Mesenteric fat pad (tissue), 1 donor: ENCODE measurements around the gene OXSR1. TPM values are rescaled to one million over a fixed set of nuclear protein-coding genes. Genes with fewer than 3 reads are reported as not detected.

ENCODE experiments used
- DNase-seq: peaks from one replicate; pipeline ENCODE4 v3.0.0-alpha.2; 2020; ENCODE audit warnings: low spot score
- long read RNA-seq: library from polyadenylated mRNA; unstranded; transcript quantifications from one replicate; pipeline ENCODE4 v2.0.0, GENCODE V29; 2020
- total RNA-seq: library from RNA; stranded (reverse); fragmentation: NEBNext Ultra II Directional; extraction: Animal tissue kit (Norgen Biotek cat#: 25700); gene quantifications from one replicate; pipeline ENCODE4 v1.2.1, GENCODE V29; 2021
- donor health status: DM: yes; HTN: yes; CAD: no.

OXSR1 gene
- 51.8 TPM for total RNA-seq
- long read RNA-seq, partial matches to known transcripts: 17 of 21 reads
- long read RNA-seq, other reads (novel, unspliced or antisense): 4 of 21 reads

- DNase-seq: peak; percentile 98
Observed at GRCh38 chr3:38164952-38165721, at the start of gene OXSR1. Gene OXSR1 (plus strand): TSS chr3:38165537. CDS start chr3:38165877, 340 bp downstream.

GRCh38 chr3:38115645-38116427 lies 49.5 kb upstream of the OXSR1 start:
- DNase-seq: peak; percentile 83

GRCh38 chr3:38116471-38117162 lies 48.7 kb upstream of the OXSR1 start:
- peak; percentile 75 for DNase-seq

GRCh38 chr3:38117163-38117716 lies 48.1 kb upstream of the OXSR1 start:
- peak; percentile 87 for DNase-seq

- no peak for DNase-seq
Observed at GRCh38 chr3:38117748-38118420, 47.5 kb upstream of the OXSR1 start.

GRCh38 chr3:38118421-38119247 lies 46.7 kb upstream of the OXSR1 start:
- DNase-seq: peak; percentile 53

GRCh38 chr3:38119248-38119544 lies 46.1 kb upstream of the OXSR1 start:
- DNase-seq: peak; percentile 41

- DNase-seq: peak; percentile 79
Observed at GRCh38 chr3:38119821-38120692, 45.3 kb upstream of the OXSR1 start.

- DNase-seq: no peak
Observed at GRCh38 chr3:38120693-38121450, 44.5 kb upstream of the OXSR1 start.

- DNase-seq: peak; percentile 82
Observed at GRCh38 chr3:38121451-38121831, 43.9 kb upstream of the OXSR1 start.

- peak; percentile 77 for DNase-seq
Observed at GRCh38 chr3:38121832-38122461, 43.4 kb upstream of the OXSR1 start.

GRCh38 chr3:38122712-38123290 lies 42.5 kb upstream of the OXSR1 start:
- peak; percentile 62 for DNase-seq

- peak; percentile 33 for DNase-seq
Observed at GRCh38 chr3:38124324-38125122, 40.8 kb upstream of the OXSR1 start.

GRCh38 chr3:38125305-38126120 lies 39.8 kb upstream of the OXSR1 start:
- peak; percentile 72 for DNase-seq

- peak; percentile 39 for DNase-seq
Observed at GRCh38 chr3:38126121-38126892, 39.0 kb upstream of the OXSR1 start.
